ENCODE results near the gene SPATA2.
"Not testable (repeated sequence)": the region's sequence is repeated elsewhere in the genome, so short reads cannot be mapped to it uniquely, and the experiment has no call there.

SPATA2 gene

GRCh38 chr20:49899541-49900383, 15.6 kb downstream of the SPATA2 start:
- no peak overlapping the region for H3K9ac ChIP-seq (ENCODE audit: low read length)
- 0 out of 2 replicates have a peak, but pooled peaks cover 3% of the 10 kb centered on the region for H3K36me3 ChIP-seq (replicated peaks; ENCODE audit: insufficient read depth, low read length)
- DNase-seq, result no peak
- no peak overlapping the region for H3K27ac ChIP-seq (ENCODE audit: low read length)
- H3K4me2 ChIP-seq (ENCODE audit: low read depth, low read length), result no peak overlapping the region
- H3F3A ChIP-seq (ENCODE audit: insufficient read depth, low read length), result no peaks in the 10 kb centered on the region
- no peak overlapping the region for H3K4me3 ChIP-seq (ENCODE audit: low read length)
- TF ChIP-seq EZH2phosphoT487 (IDR thresholded peaks at IDR 0.05; ENCODE audit: low read length) (no peak), EZH2 (optimal IDR thresholded peaks at IDR 0.05; ENCODE audit: low read depth, low read length) (no peak)
- no peaks in the 10 kb centered on the region for H3K9me2 ChIP-seq (replicated peaks; ENCODE audit: insufficient read depth, low read length)
- H3K27me3 ChIP-seq (replicated peaks; ENCODE audit: insufficient read depth, low read length), result no peaks in the 10 kb centered on the region
- no peaks in the 10 kb centered on the region for H3K9me3 ChIP-seq (replicated peaks; ENCODE audit: insufficient read depth, low read length)
- no peaks in the 10 kb centered on the region for H3K79me2 ChIP-seq (ENCODE audit: low read length)
- no peak overlapping the region for H2AFZ ChIP-seq (ENCODE audit: low read length)
- no peaks in the 10 kb centered on the region for H4K20me1 ChIP-seq (ENCODE audit: insufficient read depth, low read length)
- H3K4me1 ChIP-seq (ENCODE audit: low read length), result no peaks in the 10 kb centered on the region

GRCh38 chr20:49896204-49896603, 19.1 kb downstream of the SPATA2 start:
- H3K9me2 ChIP-seq (replicated peaks; ENCODE audit: insufficient read depth, low read length), result no peaks in the 10 kb centered on the region

DNA sequence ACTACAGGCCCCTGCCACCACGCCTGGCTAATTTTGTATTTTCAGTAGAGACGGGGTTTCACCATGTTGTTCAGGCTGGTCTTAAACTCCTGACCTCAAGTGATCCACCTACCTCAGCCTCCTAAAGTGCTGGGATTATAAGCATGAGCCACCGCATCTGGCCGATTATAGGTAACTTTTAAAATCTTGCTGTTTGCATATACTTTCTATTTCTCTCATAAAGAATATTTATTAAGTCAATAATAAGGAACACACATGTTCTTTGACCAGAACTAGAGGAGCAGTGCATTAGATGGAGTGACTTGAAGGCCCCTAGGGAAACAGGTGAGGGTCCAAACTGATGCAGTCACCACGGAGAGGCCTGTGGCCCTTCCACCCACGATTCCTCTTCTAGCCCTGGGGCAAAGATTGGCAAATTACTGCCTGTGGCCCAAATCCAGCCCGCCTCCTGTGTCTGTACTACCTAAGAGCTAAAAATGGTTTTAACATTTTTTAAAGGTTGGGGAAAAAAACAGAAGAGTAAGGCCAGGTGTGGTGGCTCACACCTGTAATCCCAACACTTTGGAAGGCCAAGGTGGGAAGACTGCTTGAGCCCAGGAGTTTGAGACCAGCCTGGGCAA, 19.7 kb downstream of the SPATA2 start:
- H3K9me2 ChIP-seq (replicated peaks; ENCODE audit: insufficient read depth, low read length); H4K20me1 ChIP-seq (ENCODE audit: insufficient read depth, low read length); H3K36me3 ChIP-seq (replicated peaks; ENCODE audit: insufficient read depth, low read length); H3K9ac ChIP-seq (ENCODE audit: low read length); H3K9me3 ChIP-seq (replicated peaks; ENCODE audit: insufficient read depth, low read length); H3K27me3 ChIP-seq (replicated peaks; ENCODE audit: insufficient read depth, low read length); H3K4me3 ChIP-seq (ENCODE audit: low read length); DNase-seq; H2AFZ ChIP-seq (ENCODE audit: low read length); H3K4me2 ChIP-seq (ENCODE audit: low read depth, low read length); H3K27ac ChIP-seq (ENCODE audit: low read length); H3F3A ChIP-seq (ENCODE audit: insufficient read depth, low read length); H3K4me1 ChIP-seq (ENCODE audit: low read length); H3K79me2 ChIP-seq (ENCODE audit: low read length): not testable (repeated sequence)

More at GRCh38 chr20:49896204-49896603, 19.1 kb downstream of the SPATA2 start:
- H3F3A ChIP-seq (ENCODE audit: insufficient read depth, low read length), result no peaks in the 10 kb centered on the region
- no peaks in the 10 kb centered on the region for H3K36me3 ChIP-seq (replicated peaks; ENCODE audit: insufficient read depth, low read length)
- TF ChIP-seq EZH2 (optimal IDR thresholded peaks at IDR 0.05; ENCODE audit: low read depth, low read length), result no peak
- TF ChIP-seq, protein P1, sequence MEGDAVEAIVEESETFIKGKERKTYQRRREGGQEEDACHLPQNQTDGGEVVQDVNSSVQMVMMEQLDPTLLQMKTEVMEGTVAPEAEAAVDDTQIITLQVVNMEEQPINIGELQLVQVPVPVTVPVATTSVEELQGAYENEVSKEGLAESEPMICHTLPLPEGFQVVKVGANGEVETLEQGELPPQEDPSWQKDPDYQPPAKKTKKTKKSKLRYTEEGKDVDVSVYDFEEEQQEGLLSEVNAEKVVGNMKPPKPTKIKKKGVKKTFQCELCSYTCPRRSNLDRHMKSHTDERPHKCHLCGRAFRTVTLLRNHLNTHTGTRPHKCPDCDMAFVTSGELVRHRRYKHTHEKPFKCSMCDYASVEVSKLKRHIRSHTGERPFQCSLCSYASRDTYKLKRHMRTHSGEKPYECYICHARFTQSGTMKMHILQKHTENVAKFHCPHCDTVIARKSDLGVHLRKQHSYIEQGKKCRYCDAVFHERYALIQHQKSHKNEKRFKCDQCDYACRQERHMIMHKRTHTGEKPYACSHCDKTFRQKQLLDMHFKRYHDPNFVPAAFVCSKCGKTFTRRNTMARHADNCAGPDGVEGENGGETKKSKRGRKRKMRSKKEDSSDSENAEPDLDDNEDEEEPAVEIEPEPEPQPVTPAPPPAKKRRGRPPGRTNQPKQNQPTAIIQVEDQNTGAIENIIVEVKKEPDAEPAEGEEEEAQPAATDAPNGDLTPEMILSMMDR (IDR thresholded peaks at IDR 0.05; ENCODE audit: low read length), result no peak
- TF ChIP-seq EZH2phosphoT487 (IDR thresholded peaks at IDR 0.05; ENCODE audit: low read length), result no peak
- no peak overlapping the region for H2AFZ ChIP-seq (ENCODE audit: low read length)
- no peaks in the 10 kb centered on the region for H3K27me3 ChIP-seq (replicated peaks; ENCODE audit: insufficient read depth, low read length)
- DNase-seq, result no peak
- H3K9ac ChIP-seq (ENCODE audit: low read length), result no peak overlapping the region
- H3K79me2 ChIP-seq (ENCODE audit: low read length), result no peaks in the 10 kb centered on the region
- H4K20me1 ChIP-seq (ENCODE audit: insufficient read depth, low read length), result no peaks in the 10 kb centered on the region
- no peaks in the 10 kb centered on the region for H3K4me1 ChIP-seq (ENCODE audit: low read length)
- no peak overlapping the region for H3K27ac ChIP-seq (ENCODE audit: low read length)
- H3K4me3 ChIP-seq (ENCODE audit: low read length), result no peak overlapping the region
- no peak overlapping the region for H3K4me2 ChIP-seq (ENCODE audit: low read depth, low read length)
- H3K9me3 ChIP-seq (replicated peaks; ENCODE audit: insufficient read depth, low read length), result no peaks in the 10 kb centered on the region

DNA sequence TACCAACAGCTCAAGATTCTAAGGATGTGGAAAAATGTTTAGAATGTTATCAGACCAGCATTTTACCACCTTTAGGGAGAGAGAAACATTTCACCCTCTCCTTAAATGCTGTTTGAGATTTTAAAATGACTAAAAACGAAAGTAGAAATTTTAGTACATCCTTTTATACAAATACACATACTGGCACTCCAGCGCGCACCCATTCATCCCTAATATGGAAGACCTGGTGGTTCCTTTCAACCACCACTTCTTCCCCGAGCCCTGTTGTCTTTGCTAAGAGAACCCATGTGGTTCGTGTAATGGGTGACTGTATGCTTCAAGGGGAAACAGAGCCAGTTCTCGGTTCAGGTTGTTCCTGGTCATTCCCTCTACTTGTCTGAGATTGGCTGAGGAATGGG, 21.3 kb downstream of the SPATA2 start:
- Histone ChIP-seq H2AFZ (ENCODE audit: low read length) (no peak overlapping the region), H3K4me1 (ENCODE audit: low read length) (no peaks in the 10 kb centered on the region), H3K79me2 (ENCODE audit: low read length) (no peaks in the 10 kb centered on the region), H4K20me1 (ENCODE audit: insufficient read depth, low read length) (no peaks in the 10 kb centered on the region), H3F3A (ENCODE audit: insufficient read depth, low read length) (no peaks in the 10 kb centered on the region), H3K27me3 (replicated peaks; ENCODE audit: insufficient read depth, low read length) (no peaks in the 10 kb centered on the region), H3K9me2 (replicated peaks; ENCODE audit: insufficient read depth, low read length) (no peaks in the 10 kb centered on the region), H3K9ac (ENCODE audit: low read length) (no peak overlapping the region), H3K4me3 (ENCODE audit: low read length) (no peak overlapping the region), H3K36me3 (replicated peaks; ENCODE audit: insufficient read depth, low read length) (no peaks in the 10 kb centered on the region), H3K27ac (ENCODE audit: low read length) (no peak overlapping the region), H3K4me2 (ENCODE audit: low read depth, low read length) (no peak overlapping the region), H3K9me3 (replicated peaks; ENCODE audit: insufficient read depth, low read length) (no peaks in the 10 kb centered on the region)
- no peak for DNase-seq
- TF ChIP-seq, protein P1 (IDR thresholded peaks at IDR 0.05; ENCODE audit: low read length), result no peak
- no peak for TF ChIP-seq EZH2phosphoT487 (IDR thresholded peaks at IDR 0.05; ENCODE audit: low read length)
- TF ChIP-seq EZH2 (optimal IDR thresholded peaks at IDR 0.05; ENCODE audit: low read depth, low read length), result no peak
